GM23248 (cell line): ENCODE data around the gene FRMPD4. TPM values are rescaled to one million over a fixed set of nuclear protein-coding genes. Genes with fewer than 3 reads are reported as not detected.
"Not testable (repeated sequence)": the region's sequence is repeated elsewhere in the genome, so short reads cannot be mapped to it uniquely, and the experiment has no call there.

Source experiments
- DNase-seq: peaks from one replicate; pipeline ENCODE4 v3.0.0-alpha.2; 2015
- H2AFZ ChIP-seq: fragments of 200-600 bp; sonication (generic); 2 replicates; pipeline ENCODE4 v1.6.1; 2016; ENCODE audit warnings: antibody characterized with exemption
- H3F3A ChIP-seq: fragments of 200-600 bp; sonication (generic); 2 replicates; pipeline ENCODE4 v1.6.1; 2016; ENCODE audit warnings: mild to moderate bottlenecking, antibody characterized with exemption, mixed run types; ENCODE audit not compliant: insufficient read depth
- H3K27ac ChIP-seq: fragments of 200-600 bp; sonication (generic); 2 replicates; pipeline ENCODE4 v1.5.1; 2016; ENCODE audit warnings: mild to moderate bottlenecking
- H3K27me3 ChIP-seq: fragments of 200-600 bp; sonication (generic); replicated peaks from 2 replicates; pipeline ENCODE4 v1.6.1; 2016; ENCODE audit warnings: mild to moderate bottlenecking; ENCODE audit not compliant: insufficient read depth
- H3K36me3 ChIP-seq: fragments of 200-600 bp; sonication (generic); 2 replicates; pipeline ENCODE4 v1.6.1; 2016; ENCODE audit warnings: low read depth, mild to moderate bottlenecking
- H3K4me1 ChIP-seq: fragments of 200-600 bp; sonication (generic); 2 replicates; pipeline ENCODE4 v1.6.1; 2016; ENCODE audit warnings: mild to moderate bottlenecking; ENCODE audit not compliant: insufficient read depth
- H3K4me2 ChIP-seq: fragments of 200-600 bp; sonication (generic); one replicate; pipeline ENCODE4 v1.6.1; 2016; ENCODE audit warnings: mild to moderate bottlenecking; ENCODE audit not compliant: unreplicated experiment
- H3K4me3 ChIP-seq: fragments of 200-600 bp; sonication (generic); 2 replicates; pipeline ENCODE4 v1.5.1; 2016; ENCODE audit warnings: mild to moderate bottlenecking
- H3K79me2 ChIP-seq: fragments of 200-600 bp; sonication (generic); 2 replicates; pipeline ENCODE4 v1.6.1; 2016; ENCODE audit warnings: mild to moderate bottlenecking; ENCODE audit not compliant: insufficient read depth
- H3K9ac ChIP-seq: fragments of 200-600 bp; sonication (generic); 2 replicates; pipeline ENCODE4 v1.6.1; 2016; ENCODE audit warnings: mild to moderate bottlenecking
- H3K9me2 ChIP-seq: fragments of 200-600 bp; sonication (generic); 2 replicates; pipeline ENCODE4 v1.6.1; 2016; ENCODE audit warnings: mixed run types, mild to moderate bottlenecking, moderate library complexity; ENCODE audit not compliant: insufficient read depth
- H3K9me3 ChIP-seq: fragments of 200-600 bp; sonication (generic); one replicate; pipeline ENCODE4 v1.6.1; 2017; ENCODE audit warnings: low read depth
- H4K20me1 ChIP-seq: fragments of 200-600 bp; sonication (generic); 2 replicates; pipeline ENCODE4 v1.6.0; 2016; ENCODE audit not compliant: insufficient read depth
- EZH2 ChIP-seq: fragments of 200-600 bp; sonication (generic); IDR thresholded peaks from 2 replicates; pipeline ENCODE4 v1.6.1; 2018; ENCODE audit warnings: antibody characterized with exemption, mild to moderate bottlenecking; ENCODE audit not compliant: insufficient read depth, poor library complexity, severe bottlenecking
- EZH2phosphoT487 ChIP-seq: fragments of 200-600 bp; sonication (generic); IDR thresholded peaks from 2 replicates; pipeline ENCODE4 v1.6.1; 2018; ENCODE audit warnings: antibody characterized with exemption, moderate library complexity, mild to moderate bottlenecking, low read depth; ENCODE audit not compliant: insufficient read depth
- WGBS, 2 experiments: methylation state at CpG; one replicate each; pipeline ENCODE4 v1.1.6; 2015 to 2017; ENCODE audit warnings: low lambda C conversion rate in 2 of 2, low coverage in 1 of 2; ENCODE audit errors: missing lambda C conversion rate in 2 of 2; 5-methylcytosine and 5-hydroxymethylcytosine counted together
- in situ Hi-C: fragments of 300-500 bp; cut with MboI; formaldehyde crosslinking; loops from 2 replicates; pipeline ENCODE4 v1.15.0; 2020
- polyA plus RNA-seq: library from polyadenylated mRNA; unstranded; fragments of >200 nt; fragmentation: Nextera tagmentation; extraction: Ambion mirVana; gene quantifications from 2 replicates; pipeline ENCODE4 v1.2.1, GENCODE V29; 2016
- total RNA-seq: library from RNA; depleted of rRNA; stranded (reverse); fragments of >200 nt; shearing (Covaris generic); gene quantifications from 2 replicates; pipeline ENCODE4 v1.2.3, GENCODE V29; 2014

The FRMPD4 gene
- total and polyA plus RNA-seq, 2 experiments from 2014 or later = 0.04 TPM; not detected in 1

- no peaks in the 10 kb centered on the region for H3K27me3 ChIP-seq
- no peaks in the 10 kb centered on the region for H3K4me1 ChIP-seq
- no peaks in the 10 kb centered on the region for H3K36me3 ChIP-seq
- no peak overlapping the region for H3K27ac ChIP-seq
- WGBS, 2 experiments = 0% methylated on average over 1 of the region's 1 CpG
- no peaks in the 10 kb centered on the region for H3K9me3 ChIP-seq
- no peaks in the 10 kb centered on the region for H3F3A ChIP-seq
- in situ Hi-C loops = no loop called here
- H3K9ac ChIP-seq = no peak overlapping the region
- no peak overlapping the region for H3K4me2 ChIP-seq
- no peak for DNase-seq
- H2AFZ ChIP-seq = no peak overlapping the region
- TF ChIP-seq EZH2 (no peak), EZH2phosphoT487 (no peak)
- H4K20me1 ChIP-seq = no peaks in the 10 kb centered on the region
- H3K4me3 ChIP-seq = no peak overlapping the region
- no peaks in the 10 kb centered on the region for H3K79me2 ChIP-seq
- H3K9me2 ChIP-seq = no peaks in the 10 kb centered on the region
These were observed 15.5 kb downstream of the FRMPD4 start for GRCh38 chrX:12153741-12154140.

- Histone ChIP-seq H2AFZ (no peak overlapping the region), H3K9me3 (no peaks in the 10 kb centered on the region), H3K4me3 (no peak overlapping the region), H3F3A (no peaks in the 10 kb centered on the region), H3K4me1 (no peaks in the 10 kb centered on the region), H3K4me2 (no peak overlapping the region), H3K36me3 (no peaks in the 10 kb centered on the region), H3K79me2 (no peaks in the 10 kb centered on the region), H3K27me3 (no peaks in the 10 kb centered on the region), H3K27ac (no peak overlapping the region), H3K9me2 (no peaks in the 10 kb centered on the region), H4K20me1 (no peaks in the 10 kb centered on the region), H3K9ac (no peak overlapping the region)
- DNase-seq = no peak
- in situ Hi-C loops = no loop called here
- WGBS, 2 experiments = 0 to 9% methylated on average over 2 to 4 of the region's 4 CpGs
- TF ChIP-seq EZH2phosphoT487 = no peak
- no peak for TF ChIP-seq EZH2
These were observed 21.5 kb downstream of the FRMPD4 start for GRCh38 chrX:12159799-12160198.

GRCh38 chrX:12162420-12162819 is 24.1 kb downstream of the FRMPD4 start:
- DNase-seq = no peak
- 31 to 39% methylated on average over 2 of the region's 2 CpGs for WGBS, 2 experiments

GRCh38 chrX:12164180-12164579 is 25.9 kb downstream of the FRMPD4 start:
- H3K4me3 ChIP-seq, H3K36me3 ChIP-seq, H3F3A ChIP-seq, DNase-seq, H3K27ac ChIP-seq, in situ Hi-C loops, H4K20me1 ChIP-seq, H3K27me3 ChIP-seq, H3K4me1 ChIP-seq, H2AFZ ChIP-seq, H3K4me2 ChIP-seq, H3K9me2 ChIP-seq, H3K9ac ChIP-seq, H3K9me3 ChIP-seq, H3K79me2 ChIP-seq: not testable (repeated sequence)
- 41 to 43% methylated on average over 3 of the region's 3 CpGs for WGBS, 2 experiments

More at GRCh38 chrX:12162420-12162819, 24.1 kb downstream of the FRMPD4 start:
- Histone ChIP-seq H3K9me3 (no peaks in the 10 kb centered on the region), H3K9me2 (no peaks in the 10 kb centered on the region), H3K27ac (no peak overlapping the region), H3F3A (no peaks in the 10 kb centered on the region), H3K79me2 (no peaks in the 10 kb centered on the region), H3K4me3 (no peak overlapping the region), H3K4me2 (no peak overlapping the region), H3K36me3 (no peaks in the 10 kb centered on the region), H3K9ac (no peak overlapping the region), H3K27me3 (no peaks in the 10 kb centered on the region), H3K4me1 (no peaks in the 10 kb centered on the region), H2AFZ (no peak overlapping the region), H4K20me1 (no peaks in the 10 kb centered on the region)
- in situ Hi-C loops = no loop called here
- TF ChIP-seq EZH2phosphoT487 = no peak
- no peak for TF ChIP-seq EZH2

- Histone ChIP-seq H4K20me1 (no peaks in the 10 kb centered on the region), H3K9me3 (no peaks in the 10 kb centered on the region), H3K4me1 (no peaks in the 10 kb centered on the region), H3K4me2 (no peak overlapping the region), H3K27ac (no peak overlapping the region), H3K9ac (no peak overlapping the region), H3K27me3 (no peaks in the 10 kb centered on the region), H3F3A (no peaks in the 10 kb centered on the region), H3K9me2 (no peaks in the 10 kb centered on the region), H3K79me2 (no peaks in the 10 kb centered on the region), H3K4me3 (no peak overlapping the region), H2AFZ (no peak overlapping the region), H3K36me3 (no peaks in the 10 kb centered on the region)
- 54 to 65% methylated on average over 3 of the region's 3 CpGs for WGBS, 2 experiments
- no peak for TF ChIP-seq EZH2
- TF ChIP-seq EZH2phosphoT487 = no peak
- no peak for DNase-seq
- in situ Hi-C loops = no loop called here
These were observed 32.5 kb downstream of the FRMPD4 start for GRCh38 chrX:12170755-12171154.
